ENCODE results near the gene MATCAP1. TPM values are rescaled to one million over a fixed set of nuclear protein-coding genes. Genes with fewer than 3 reads are reported as not detected.
A peak's percentile ranks its signal among the peaks of the same experiment; 100 is the strongest.

MATCAP1 gene
- total and polyA plus RNA-seq, 2 of the 13 experiments (the other 11 are each of a cell fraction or from before 2014, with no cell fraction given): 11.2 to 24.5 TPM

DNA sequence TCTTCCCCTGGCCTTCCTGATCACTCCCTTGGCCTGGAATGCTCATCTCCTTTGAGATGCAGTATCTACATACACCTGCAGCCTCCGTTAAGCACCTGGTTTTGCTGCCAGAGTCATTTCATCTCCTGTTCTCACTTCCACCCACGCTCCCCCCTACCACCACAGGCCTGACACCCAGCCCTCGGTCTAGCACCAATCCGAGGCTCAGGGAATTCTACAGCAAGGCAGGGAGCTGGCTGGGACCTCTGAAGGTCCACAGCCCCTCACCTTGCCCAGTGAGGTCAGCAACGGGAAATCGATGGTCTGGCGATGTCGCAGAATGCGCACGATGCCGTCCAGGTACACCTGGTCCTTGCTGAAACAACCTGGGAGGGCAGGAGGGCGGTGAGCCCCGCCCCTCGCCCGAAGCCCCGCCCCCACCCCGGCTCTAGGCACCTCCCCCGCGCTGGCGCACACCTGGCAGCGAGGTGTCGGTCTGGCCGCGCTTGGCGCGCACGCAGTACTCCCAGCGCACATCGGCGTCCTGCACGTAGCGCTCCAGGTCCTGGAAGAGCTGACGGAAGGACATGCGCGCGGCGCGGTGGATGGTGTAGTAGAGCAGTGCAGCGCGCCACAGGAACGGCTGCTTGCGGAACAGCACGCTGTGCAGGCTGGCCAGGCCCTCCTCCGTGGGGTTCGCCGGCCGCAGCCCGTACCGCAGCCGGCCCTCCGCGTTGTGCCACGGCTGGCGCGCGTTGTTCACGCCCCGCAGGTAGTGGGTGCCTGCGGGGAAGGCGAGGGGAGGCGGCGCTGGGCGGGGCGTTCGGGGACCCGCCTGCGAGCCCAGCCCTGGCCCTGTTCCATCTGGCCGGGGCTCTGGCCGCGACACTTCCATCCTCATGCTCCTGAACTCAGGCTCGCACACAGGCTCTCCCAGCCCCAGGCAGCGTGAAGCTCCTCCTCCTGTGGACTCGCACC lies 5.7 kb downstream of the MATCAP1 start (continued):
- TF ChIP-seq, protein P1, sequence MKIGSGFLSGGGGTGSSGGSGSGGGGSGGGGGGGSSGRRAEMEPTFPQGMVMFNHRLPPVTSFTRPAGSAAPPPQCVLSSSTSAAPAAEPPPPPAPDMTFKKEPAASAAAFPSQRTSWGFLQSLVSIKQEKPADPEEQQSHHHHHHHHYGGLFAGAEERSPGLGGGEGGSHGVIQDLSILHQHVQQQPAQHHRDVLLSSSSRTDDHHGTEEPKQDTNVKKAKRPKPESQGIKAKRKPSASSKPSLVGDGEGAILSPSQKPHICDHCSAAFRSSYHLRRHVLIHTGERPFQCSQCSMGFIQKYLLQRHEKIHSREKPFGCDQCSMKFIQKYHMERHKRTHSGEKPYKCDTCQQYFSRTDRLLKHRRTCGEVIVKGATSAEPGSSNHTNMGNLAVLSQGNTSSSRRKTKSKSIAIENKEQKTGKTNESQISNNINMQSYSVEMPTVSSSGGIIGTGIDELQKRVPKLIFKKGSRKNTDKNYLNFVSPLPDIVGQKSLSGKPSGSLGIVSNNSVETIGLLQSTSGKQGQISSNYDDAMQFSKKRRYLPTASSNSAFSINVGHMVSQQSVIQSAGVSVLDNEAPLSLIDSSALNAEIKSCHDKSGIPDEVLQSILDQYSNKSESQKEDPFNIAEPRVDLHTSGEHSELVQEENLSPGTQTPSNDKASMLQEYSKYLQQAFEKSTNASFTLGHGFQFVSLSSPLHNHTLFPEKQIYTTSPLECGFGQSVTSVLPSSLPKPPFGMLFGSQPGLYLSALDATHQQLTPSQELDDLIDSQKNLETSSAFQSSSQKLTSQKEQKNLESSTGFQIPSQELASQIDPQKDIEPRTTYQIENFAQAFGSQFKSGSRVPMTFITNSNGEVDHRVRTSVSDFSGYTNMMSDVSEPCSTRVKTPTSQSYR (CRISPR knock-in tag; IDR thresholded peaks at IDR 0.05; ENCODE audit: borderline replicate concordance): peak; percentile 50; the same call in 1 of the 2 replicates
- no peak for TF ChIP-seq XRCC5 (optimal IDR thresholded peaks at IDR 0.05; ENCODE audit: low read length)
- TF ChIP-seq, protein P2, sequence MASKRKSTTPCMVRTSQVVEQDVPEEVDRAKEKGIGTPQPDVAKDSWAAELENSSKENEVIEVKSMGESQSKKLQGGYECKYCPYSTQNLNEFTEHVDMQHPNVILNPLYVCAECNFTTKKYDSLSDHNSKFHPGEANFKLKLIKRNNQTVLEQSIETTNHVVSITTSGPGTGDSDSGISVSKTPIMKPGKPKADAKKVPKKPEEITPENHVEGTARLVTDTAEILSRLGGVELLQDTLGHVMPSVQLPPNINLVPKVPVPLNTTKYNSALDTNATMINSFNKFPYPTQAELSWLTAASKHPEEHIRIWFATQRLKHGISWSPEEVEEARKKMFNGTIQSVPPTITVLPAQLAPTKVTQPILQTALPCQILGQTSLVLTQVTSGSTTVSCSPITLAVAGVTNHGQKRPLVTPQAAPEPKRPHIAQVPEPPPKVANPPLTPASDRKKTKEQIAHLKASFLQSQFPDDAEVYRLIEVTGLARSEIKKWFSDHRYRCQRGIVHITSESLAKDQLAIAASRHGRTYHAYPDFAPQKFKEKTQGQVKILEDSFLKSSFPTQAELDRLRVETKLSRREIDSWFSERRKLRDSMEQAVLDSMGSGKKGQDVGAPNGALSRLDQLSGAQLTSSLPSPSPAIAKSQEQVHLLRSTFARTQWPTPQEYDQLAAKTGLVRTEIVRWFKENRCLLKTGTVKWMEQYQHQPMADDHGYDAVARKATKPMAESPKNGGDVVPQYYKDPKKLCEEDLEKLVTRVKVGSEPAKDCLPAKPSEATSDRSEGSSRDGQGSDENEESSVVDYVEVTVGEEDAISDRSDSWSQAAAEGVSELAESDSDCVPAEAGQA (IDR thresholded peaks at IDR 0.05; ENCODE audit: low read depth): peak; percentile 76; the same call in 1 of the 2 replicates
- TF ChIP-seq, protein P2 (CRISPR knock-in tag; IDR thresholded peaks at IDR 0.05; ENCODE audit: borderline replicate concordance): no peak
- TF ChIP-seq ZNF782 (CRISPR knock-in tag; IDR thresholded peaks at IDR 0.05; ENCODE audit: borderline replicate concordance): no peak
- TF ChIP-seq, protein P3, sequence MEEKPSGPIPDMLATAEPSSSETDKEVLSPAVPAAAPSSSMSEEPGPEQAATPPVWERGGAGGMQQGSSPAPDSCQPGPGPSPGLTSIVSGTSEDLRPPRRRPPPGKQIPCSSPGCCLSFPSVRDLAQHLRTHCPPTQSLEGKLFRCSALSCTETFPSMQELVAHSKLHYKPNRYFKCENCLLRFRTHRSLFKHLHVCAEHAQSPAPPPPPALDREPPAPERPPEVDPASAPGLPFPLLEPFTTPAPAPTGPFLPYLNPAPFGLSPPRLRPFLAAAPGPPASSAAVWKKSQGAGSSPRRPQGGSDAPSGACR (CRISPR knock-in tag; IDR thresholded peaks at IDR 0.05): peak; percentile 61; the same call in 1 of the 2 replicates
- peak; percentile 61; the same call in 1 of the 2 replicates for TF ChIP-seq MIER3 (CRISPR knock-in tag; IDR thresholded peaks at IDR 0.05; ENCODE audit: borderline replicate concordance)
- TF ChIP-seq SP140L (CRISPR knock-in tag; IDR thresholded peaks at IDR 0.05; ENCODE audit: borderline replicate concordance): no peak
- TF ChIP-seq, protein P4, sequence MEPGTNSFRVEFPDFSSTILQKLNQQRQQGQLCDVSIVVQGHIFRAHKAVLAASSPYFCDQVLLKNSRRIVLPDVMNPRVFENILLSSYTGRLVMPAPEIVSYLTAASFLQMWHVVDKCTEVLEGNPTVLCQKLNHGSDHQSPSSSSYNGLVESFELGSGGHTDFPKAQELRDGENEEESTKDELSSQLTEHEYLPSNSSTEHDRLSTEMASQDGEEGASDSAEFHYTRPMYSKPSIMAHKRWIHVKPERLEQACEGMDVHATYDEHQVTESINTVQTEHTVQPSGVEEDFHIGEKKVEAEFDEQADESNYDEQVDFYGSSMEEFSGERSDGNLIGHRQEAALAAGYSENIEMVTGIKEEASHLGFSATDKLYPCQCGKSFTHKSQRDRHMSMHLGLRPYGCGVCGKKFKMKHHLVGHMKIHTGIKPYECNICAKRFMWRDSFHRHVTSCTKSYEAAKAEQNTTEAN (CRISPR knock-in tag; conservative IDR thresholded peaks at IDR 0.05): no peak
- no peak for TF ChIP-seq ZNF562 (CRISPR knock-in tag; IDR thresholded peaks at IDR 0.05; ENCODE audit: borderline replicate concordance)
- TF ChIP-seq ZNF263 (CRISPR knock-in tag; IDR thresholded peaks at IDR 0.05): 0 out of 2 replicates have a peak, but pooled peaks have one; percentile 27

All from HepG2 (cell line).